ENCODE data around the gene EFNA3. TPM values are rescaled to one million over a fixed set of nuclear protein-coding genes. Genes with fewer than 3 reads are reported as not detected.

The EFNA3 gene
- total and polyA plus RNA-seq, 9 of the 15 experiments (the other 6 are each of a cell fraction or from before 2014, with no cell fraction given): 0.59 to 7.9 (median 4.7) TPM

DNA sequence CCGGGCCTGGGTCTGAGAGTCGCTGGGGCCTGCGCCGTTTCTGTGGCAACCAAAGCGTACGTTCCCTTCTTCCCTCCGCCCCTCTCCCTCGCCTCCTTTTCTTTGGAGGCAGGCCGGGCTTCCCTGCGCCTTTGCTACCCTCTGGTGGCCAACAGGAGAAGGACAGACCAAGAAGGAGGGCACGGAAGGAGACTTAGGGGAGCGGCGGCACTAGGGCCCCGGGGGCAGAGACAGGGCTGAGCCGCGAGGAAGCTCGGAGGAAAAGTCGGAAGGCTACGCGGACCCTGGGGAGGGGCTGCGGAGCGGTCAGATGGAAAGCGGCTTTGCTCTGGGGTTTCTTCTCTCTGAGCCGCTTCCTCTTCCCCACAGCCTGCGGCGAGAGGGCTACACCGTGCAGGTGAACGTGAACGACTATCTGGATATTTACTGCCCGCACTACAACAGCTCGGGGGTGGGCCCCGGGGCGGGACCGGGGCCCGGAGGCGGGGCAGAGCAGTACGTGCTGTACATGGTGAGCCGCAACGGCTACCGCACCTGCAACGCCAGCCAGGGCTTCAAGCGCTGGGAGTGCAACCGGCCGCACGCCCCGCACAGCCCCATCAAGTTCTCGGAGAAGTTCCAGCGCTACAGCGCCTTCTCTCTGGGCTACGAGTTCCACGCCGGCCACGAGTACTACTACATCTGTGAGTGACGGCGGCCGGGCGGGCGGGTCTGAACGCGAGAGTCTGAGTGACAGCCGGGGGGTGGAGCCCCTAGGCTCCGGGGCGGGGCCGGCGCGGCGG lies 6.3 kb downstream of the EFNA3 start (continued):
- peak; percentile 58; the same call in 1 of the 2 replicates for TF ChIP-seq SMAD4 (CRISPR knock-in tag; conservative IDR thresholded peaks at IDR 0.05)
- TF ChIP-seq FOXA3 (CRISPR knock-in tag; conservative IDR thresholded peaks at IDR 0.05 in 1 of 2, IDR thresholded peaks at IDR 0.05 in 1 of 2): no peak
- no peak for TF ChIP-seq SRF (CRISPR knock-in tag; IDR thresholded peaks at IDR 0.05)
- no peak for TF ChIP-seq NFXL1 (CRISPR knock-in tag; IDR thresholded peaks at IDR 0.05)
- TF ChIP-seq, protein P1, sequence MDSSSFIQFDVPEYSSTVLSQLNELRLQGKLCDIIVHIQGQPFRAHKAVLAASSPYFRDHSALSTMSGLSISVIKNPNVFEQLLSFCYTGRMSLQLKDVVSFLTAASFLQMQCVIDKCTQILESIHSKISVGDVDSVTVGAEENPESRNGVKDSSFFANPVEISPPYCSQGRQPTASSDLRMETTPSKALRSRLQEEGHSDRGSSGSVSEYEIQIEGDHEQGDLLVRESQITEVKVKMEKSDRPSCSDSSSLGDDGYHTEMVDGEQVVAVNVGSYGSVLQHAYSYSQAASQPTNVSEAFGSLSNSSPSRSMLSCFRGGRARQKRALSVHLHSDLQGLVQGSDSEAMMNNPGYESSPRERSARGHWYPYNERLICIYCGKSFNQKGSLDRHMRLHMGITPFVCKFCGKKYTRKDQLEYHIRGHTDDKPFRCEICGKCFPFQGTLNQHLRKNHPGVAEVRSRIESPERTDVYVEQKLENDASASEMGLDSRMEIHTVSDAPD (CRISPR knock-in tag; IDR thresholded peaks at IDR 0.05): no peak
- TF ChIP-seq ZNF143 (CRISPR knock-in tag; IDR thresholded peaks at IDR 0.05): no peak
- TF ChIP-seq, protein P2, sequence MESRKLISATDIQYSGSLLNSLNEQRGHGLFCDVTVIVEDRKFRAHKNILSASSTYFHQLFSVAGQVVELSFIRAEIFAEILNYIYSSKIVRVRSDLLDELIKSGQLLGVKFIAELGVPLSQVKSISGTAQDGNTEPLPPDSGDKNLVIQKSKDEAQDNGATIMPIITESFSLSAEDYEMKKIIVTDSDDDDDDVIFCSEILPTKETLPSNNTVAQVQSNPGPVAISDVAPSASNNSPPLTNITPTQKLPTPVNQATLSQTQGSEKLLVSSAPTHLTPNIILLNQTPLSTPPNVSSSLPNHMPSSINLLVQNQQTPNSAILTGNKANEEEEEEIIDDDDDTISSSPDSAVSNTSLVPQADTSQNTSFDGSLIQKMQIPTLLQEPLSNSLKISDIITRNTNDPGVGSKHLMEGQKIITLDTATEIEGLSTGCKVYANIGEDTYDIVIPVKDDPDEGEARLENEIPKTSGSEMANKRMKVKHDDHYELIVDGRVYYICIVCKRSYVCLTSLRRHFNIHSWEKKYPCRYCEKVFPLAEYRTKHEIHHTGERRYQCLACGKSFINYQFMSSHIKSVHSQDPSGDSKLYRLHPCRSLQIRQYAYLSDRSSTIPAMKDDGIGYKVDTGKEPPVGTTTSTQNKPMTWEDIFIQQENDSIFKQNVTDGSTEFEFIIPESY (CRISPR knock-in tag; IDR thresholded peaks at IDR 0.05): peak; percentile 91
- no peak for TF ChIP-seq MEF2A (IDR thresholded peaks at IDR 0.05; ENCODE audit: control insufficient read depth, low read depth, low read length)
- TF ChIP-seq, protein P3, sequence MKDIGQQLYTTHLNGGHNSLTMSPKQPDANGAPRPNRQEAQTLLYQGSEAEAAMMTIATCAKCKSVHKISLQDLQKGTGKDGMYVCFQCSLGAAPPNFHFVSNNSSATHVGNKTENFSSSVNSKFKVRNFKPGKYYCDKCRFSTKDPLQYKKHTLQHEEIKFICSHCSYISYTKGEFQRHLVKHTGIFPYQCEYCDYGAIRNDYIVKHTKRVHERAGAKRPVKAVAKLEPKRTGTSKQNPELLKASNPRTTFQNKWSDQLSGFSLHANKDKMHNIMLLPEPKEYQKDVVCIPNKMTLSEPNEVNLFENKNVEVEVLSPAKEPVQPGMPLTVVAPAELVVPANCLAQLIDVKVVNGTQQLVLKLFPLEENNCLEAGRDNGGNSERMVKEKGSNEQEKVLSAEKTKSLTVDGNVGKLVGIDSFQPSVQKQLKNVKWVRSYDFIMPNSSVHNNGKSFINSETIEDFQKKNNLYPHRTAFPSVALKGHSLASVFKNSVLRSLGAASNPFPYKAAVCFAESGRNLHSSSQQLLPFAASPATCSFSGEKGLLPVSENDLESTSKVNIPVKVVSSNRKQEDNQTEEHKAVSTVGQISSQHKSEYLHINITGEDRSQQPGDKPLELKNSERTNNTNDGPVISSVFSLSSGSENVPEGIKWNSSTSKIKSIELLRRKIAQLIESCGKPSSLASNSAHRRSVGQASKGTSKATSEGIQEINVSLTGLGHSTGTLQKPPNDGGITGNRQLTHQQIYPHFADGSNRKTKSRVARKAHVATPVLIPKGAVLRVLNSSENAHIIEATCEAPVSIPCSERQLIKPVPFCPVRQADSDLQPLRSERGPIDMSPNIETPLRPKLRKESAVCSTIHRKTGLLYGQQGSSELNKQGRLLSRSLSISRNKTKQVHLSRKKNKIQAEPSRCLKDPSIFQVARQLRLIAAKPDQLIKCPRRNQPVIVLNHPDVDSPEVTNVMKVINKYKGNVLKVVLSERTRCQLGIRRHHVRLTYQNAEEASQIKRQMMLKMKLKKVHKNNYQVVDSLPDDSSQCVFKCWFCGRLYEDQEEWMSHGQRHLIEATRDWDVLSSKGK (CRISPR knock-in tag; IDR thresholded peaks at IDR 0.05): no peak
- no peak for TF ChIP-seq ZSCAN32 (CRISPR knock-in tag; IDR thresholded peaks at IDR 0.05)
- no peak for TF ChIP-seq POU5F1 (IDR thresholded peaks at IDR 0.05; ENCODE audit: borderline replicate concordance, low read depth, low read length, partially characterized antibody)
- no peak for TF ChIP-seq RBM39 (optimal IDR thresholded peaks at IDR 0.05; ENCODE audit: low read depth, low read length)
- no peak for TF ChIP-seq MAFG (tag; conservative IDR thresholded peaks at IDR 0.05)
- 0 out of 2 replicates have a peak, but pooled peaks have one; percentile 61 for TF ChIP-seq SOX6 (IDR thresholded peaks at IDR 0.05)
- no peak for TF ChIP-seq BMI1 (IDR thresholded peaks at IDR 0.05; ENCODE audit: low read length)
- no peak for TF ChIP-seq STAT5A (IDR thresholded peaks at IDR 0.05; ENCODE audit: borderline replicate concordance, low read length)
- no peak for TF ChIP-seq POLR3G (IDR thresholded peaks at IDR 0.05; ENCODE audit: extremely low read depth, insufficient read length, insufficient replicate concordance)
- TF ChIP-seq, protein P4, sequence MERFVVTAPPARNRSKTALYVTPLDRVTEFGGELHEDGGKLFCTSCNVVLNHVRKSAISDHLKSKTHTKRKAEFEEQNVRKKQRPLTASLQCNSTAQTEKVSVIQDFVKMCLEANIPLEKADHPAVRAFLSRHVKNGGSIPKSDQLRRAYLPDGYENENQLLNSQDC (CRISPR knock-in tag; IDR thresholded peaks at IDR 0.05): no peak
- TF ChIP-seq CXXC5 (CRISPR knock-in tag; IDR thresholded peaks at IDR 0.05): peak; percentile 79
- TF ChIP-seq CTBP1 (IDR thresholded peaks at IDR 0.05; ENCODE audit: borderline replicate concordance): peak; percentile 89
- TF ChIP-seq RNF2 (IDR thresholded peaks at IDR 0.05): peak; percentile 71
- no peak for TF ChIP-seq GTF2A2 (tag; IDR thresholded peaks at IDR 0.05)
